HCT116 (cell line): ENCODE results near the gene SAP30L. TPM values are rescaled to one million over a fixed set of nuclear protein-coding genes. Genes with fewer than 3 reads are reported as not detected.

Experiments
- ATAC-seq: fragments of 200-7000 bp; cut with Tn5 transposase; 2 replicates; pipeline ENCODE4 v1.9.1; 2020; ENCODE audit warnings: mild to moderate bottlenecking, moderate library complexity
- BruUV-seq: library from RNA; stranded (reverse); fragments of 400-500 nt; replicated peaks from 2 replicates; lab custom pipeline; 2021; lab: Mats Ljungman, UMichigan
- CTCF ChIA-PET: fragments of 300-600 bp; sonication (Branson Sonifier 250); formaldehyde crosslinking; loops from one replicate; lab custom pipeline; 2021; ENCODE audit warnings: antibody characterized with exemption; lab: Charles Lee
- POLR2A ChIA-PET: fragments of 300-600, 350-600 bp; sonication (Branson Sonifier 250); formaldehyde crosslinking; loops from one replicate; lab custom pipeline; 2021; ENCODE audit warnings: antibody characterized with exemption; lab: Charles Lee
- RAD21 ChIA-PET, 2 experiments: fragments of 300-600 bp; sonication (Branson Sonifier 250); formaldehyde crosslinking; loops; one replicate each; lab custom pipeline; 2023; ENCODE audit warnings: low total read pairs in 2 of 2; ENCODE audit not compliant: uncharacterized antibody in 2 of 2, unreplicated experiment in 2 of 2, low non-redundant PET in 1 of 2; lab: Charles Lee
- DNase-seq: peaks from one replicate; pipeline ENCODE4 v3.0.0-alpha.2; 2010; ENCODE audit warnings: low read depth, low spot score
- H2AFZ ChIP-seq: fragments of 200-600 bp; shearing (Covaris generic), sonication (generic); 2 replicates; pipeline ENCODE4 v1.6.1; 2017; ENCODE audit warnings: low read depth, mixed run types, mixed read lengths, antibody characterized with exemption, low read length; ENCODE audit not compliant: poor library complexity, severe bottlenecking
- H3K27ac ChIP-seq: 2 replicates; pipeline ENCODE4 v1.5.1; 2012; ENCODE audit warnings: low read depth, low read length
- H3K27me3 ChIP-seq: fragments of 200-600 bp; sonication (generic); 2 replicates; pipeline ENCODE4 v1.6.1; 2016; ENCODE audit warnings: mixed run types, low read length, mixed read lengths; ENCODE audit not compliant: insufficient read depth
- H3K36me3 ChIP-seq, 2 experiments: fragments of 200-500 bp in 1 of 2; fragments of 200-600 bp in 1 of 2; sonication (Bioruptor generic) in 1 of 2; sonication (generic) in 1 of 2; 2 replicates each; pipeline versions ENCODE4 v1.5.1 to v1.6.1; 2014 to 2016; ENCODE audit warnings: low read length in 2 of 2, inconsistent platforms in 1 of 2, mixed read lengths in 1 of 2, mixed run types in 1 of 2; ENCODE audit not compliant: insufficient read depth in 2 of 2, control insufficient read depth in 1 of 2
- H3K4me1 ChIP-seq, 2 experiments: fragments of 200-600 bp in 1 of 2; sonication (generic) in 1 of 2; 2 replicates each; pipeline versions ENCODE4 v1.5.1 to v1.6.1; 2012 to 2017; ENCODE audit warnings: low read length in 2 of 2, inconsistent platforms in 1 of 2, mild to moderate bottlenecking in 1 of 2, mixed read lengths in 1 of 2, mixed run types in 1 of 2, moderate library complexity in 1 of 2; ENCODE audit not compliant: insufficient read depth in 2 of 2, control insufficient read depth in 1 of 2
- H3K4me2 ChIP-seq: fragments of 200-600 bp; sonication (generic); 2 replicates; pipeline ENCODE4 v1.6.1; 2017; ENCODE audit warnings: mixed run types, low read length, mixed read lengths
- H3K4me3 ChIP-seq, 2 experiments: fragments of 200-600 bp in 1 of 2; sonication (generic) in 1 of 2; replicated peaks in 1 of 2; 2 replicates each; pipeline ENCODE4 v1.5.1; 2011 to 2016; ENCODE audit warnings: low read length in 2 of 2, control low read depth in 1 of 2, low read depth in 1 of 2, mild to moderate bottlenecking in 1 of 2, mixed read lengths in 1 of 2, mixed run types in 1 of 2
- H3K79me2 ChIP-seq: fragments of 200-600 bp; sonication (generic); 2 replicates; pipeline ENCODE4 v1.6.1; 2017; ENCODE audit warnings: mild to moderate bottlenecking, mixed run types, low read length, moderate library complexity, mixed read lengths; ENCODE audit not compliant: insufficient read depth
- H3K9ac ChIP-seq: fragments of 200-600 bp; sonication (generic); 2 replicates; pipeline ENCODE4 v1.6.1; 2016; ENCODE audit warnings: low read length, mixed read lengths
- H3K9me2 ChIP-seq: fragments of 200-600 bp; sonication (generic), shearing (Covaris generic); 2 replicates; pipeline ENCODE4 v1.6.1; 2017; ENCODE audit warnings: mixed run types, mild to moderate bottlenecking, moderate library complexity; ENCODE audit not compliant: insufficient read depth
- H3K9me3 ChIP-seq, 2 experiments: fragments of 200-500 bp in 1 of 2; fragments of 200-600 bp in 1 of 2; sonication (Bioruptor generic) in 1 of 2; sonication (generic) in 1 of 2; 2 replicates each; pipeline ENCODE4 v1.6.1; 2014 to 2017; ENCODE audit warnings: low read length in 2 of 2, mixed read lengths in 2 of 2, inconsistent platforms in 1 of 2, low read depth in 1 of 2, mild to moderate bottlenecking in 1 of 2, mixed run types in 1 of 2, moderate library complexity in 1 of 2; ENCODE audit not compliant: control insufficient read depth in 1 of 2, insufficient read depth in 1 of 2
- H4K20me1 ChIP-seq: fragments of 200-600 bp; sonication (generic), shearing (Covaris generic); 2 replicates; pipeline ENCODE4 v1.6.1; 2017; ENCODE audit warnings: mixed run types, mild to moderate bottlenecking, moderate library complexity; ENCODE audit not compliant: insufficient read depth
- CBX3 ChIP-seq: IDR thresholded peaks from 2 replicates; pipeline ENCODE4 v1.6.1; 2012; ENCODE audit warnings: low read depth
- EGR1 ChIP-seq: IDR thresholded peaks from 2 replicates; pipeline ENCODE4 v1.6.1; 2012; ENCODE audit warnings: low read depth
- ELF1 ChIP-seq: IDR thresholded peaks from 2 replicates; pipeline ENCODE4 v1.6.1; 2012; ENCODE audit warnings: low read depth, borderline replicate concordance
- EZH2 ChIP-seq: fragments of 200-600 bp; sonication (generic); IDR thresholded peaks from 2 replicates; pipeline ENCODE4 v1.6.1; 2017; ENCODE audit warnings: antibody characterized with exemption, mixed run types
- EZH2phosphoT487 ChIP-seq: fragments of 200-600 bp; IDR thresholded peaks from 2 replicates; pipeline ENCODE4 v1.6.1; 2018; ENCODE audit warnings: antibody characterized with exemption, borderline replicate concordance
- JUND ChIP-seq: IDR thresholded peaks from 2 replicates; pipeline ENCODE4 v1.6.1; 2012
- POLR2A ChIP-seq: IDR thresholded peaks from 2 replicates; pipeline ENCODE4 v1.7.0; 2011; ENCODE audit warnings: borderline replicate concordance; ENCODE audit not compliant: insufficient read depth, insufficient read length; ENCODE audit errors: extremely low read depth
- POLR2AphosphoS5 ChIP-seq: IDR thresholded peaks from 2 replicates; pipeline ENCODE4 v1.6.1; 2011; ENCODE audit warnings: mild to moderate bottlenecking, low read depth, low read length, moderate library complexity
- SIN3A ChIP-seq: IDR thresholded peaks from 2 replicates; pipeline ENCODE4 v1.6.1; 2012; ENCODE audit warnings: low read depth
- SP1 ChIP-seq: IDR thresholded peaks from 2 replicates; pipeline ENCODE4 v1.6.1; 2012; ENCODE audit warnings: low read depth
- SRF ChIP-seq: IDR thresholded peaks from 2 replicates; pipeline ENCODE4 v1.6.1; 2012; ENCODE audit warnings: low read depth
- TCF7L2 ChIP-seq: IDR thresholded peaks from 2 replicates; pipeline ENCODE4 v1.7.0; 2011; ENCODE audit warnings: borderline replicate concordance, inconsistent platforms; ENCODE audit not compliant: insufficient read depth, insufficient read length; ENCODE audit errors: extremely low read depth
- ZFX ChIP-seq: fragments of 450-650 bp; IDR thresholded peaks from 2 replicates; pipeline ENCODE4 v1.6.1; 2017
- intact Hi-C: fragments of 100-400 bp; cut with micrococcal nuclease; formaldehyde crosslinking; loops from 2 replicates; pipeline ENCODE4 v1.10.0; 2022
- total RNA-seq: library from RNA; stranded (reverse); gene quantifications from one replicate; pipeline ENCODE4 v1.2.1, GENCODE V29; 2021; ENCODE audit not compliant: unreplicated experiment
- TF ChIP-seq, protein P1 (sequence below), 3 experiments: fragments of 200-600 bp in 1 of 3; sonication (generic) in 1 of 3; IDR thresholded peaks in 2 of 3; conservative IDR thresholded peaks in 1 of 3; 2 replicates each; pipeline ENCODE4 v1.5.1; 2012 to 2017; ENCODE audit warnings: low read depth in 2 of 3, low read length in 2 of 3, antibody characterized with exemption in 1 of 3, borderline replicate concordance in 1 of 3, control low read depth in 1 of 3, mild to moderate bottlenecking in 1 of 3, mixed read lengths in 1 of 3, mixed run types in 1 of 3, moderate library complexity in 1 of 3; ENCODE audit not compliant: insufficient read depth in 1 of 3
- TF ChIP-seq, protein P2 (sequence below): IDR thresholded peaks from 2 replicates; pipeline ENCODE4 v1.6.1; 2012
- TF ChIP-seq, protein P3 (sequence below): IDR thresholded peaks from 2 replicates; pipeline ENCODE4 v1.6.1; 2012

The SAP30L gene
- total RNA-seq, 1 experiment from 2014 or later = 25.5 TPM

DNA sequence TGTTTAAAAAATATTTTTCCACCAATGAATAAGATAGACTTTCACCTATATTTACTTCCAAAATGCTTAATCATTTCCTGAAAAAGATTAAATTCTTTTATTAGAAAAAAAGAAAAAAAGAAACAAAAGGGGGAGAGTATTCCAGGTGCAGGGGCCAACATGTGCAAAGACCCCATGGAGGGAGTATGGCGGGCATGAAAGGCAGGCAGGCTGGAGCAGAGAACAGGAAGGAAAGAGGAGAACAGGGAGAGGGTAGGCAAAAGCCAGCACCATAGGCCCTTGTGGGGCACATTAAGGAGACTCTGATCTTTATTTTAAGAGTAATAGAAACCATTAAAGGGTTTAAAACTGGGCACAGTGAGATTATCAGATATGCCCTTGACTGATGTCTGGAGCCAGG, 16.5 kb upstream of the SAP30L start (continued):
- TF ChIP-seq, protein P1, sequence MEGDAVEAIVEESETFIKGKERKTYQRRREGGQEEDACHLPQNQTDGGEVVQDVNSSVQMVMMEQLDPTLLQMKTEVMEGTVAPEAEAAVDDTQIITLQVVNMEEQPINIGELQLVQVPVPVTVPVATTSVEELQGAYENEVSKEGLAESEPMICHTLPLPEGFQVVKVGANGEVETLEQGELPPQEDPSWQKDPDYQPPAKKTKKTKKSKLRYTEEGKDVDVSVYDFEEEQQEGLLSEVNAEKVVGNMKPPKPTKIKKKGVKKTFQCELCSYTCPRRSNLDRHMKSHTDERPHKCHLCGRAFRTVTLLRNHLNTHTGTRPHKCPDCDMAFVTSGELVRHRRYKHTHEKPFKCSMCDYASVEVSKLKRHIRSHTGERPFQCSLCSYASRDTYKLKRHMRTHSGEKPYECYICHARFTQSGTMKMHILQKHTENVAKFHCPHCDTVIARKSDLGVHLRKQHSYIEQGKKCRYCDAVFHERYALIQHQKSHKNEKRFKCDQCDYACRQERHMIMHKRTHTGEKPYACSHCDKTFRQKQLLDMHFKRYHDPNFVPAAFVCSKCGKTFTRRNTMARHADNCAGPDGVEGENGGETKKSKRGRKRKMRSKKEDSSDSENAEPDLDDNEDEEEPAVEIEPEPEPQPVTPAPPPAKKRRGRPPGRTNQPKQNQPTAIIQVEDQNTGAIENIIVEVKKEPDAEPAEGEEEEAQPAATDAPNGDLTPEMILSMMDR (IDR thresholded peaks at IDR 0.05 in 2 of 3, conservative IDR thresholded peaks at IDR 0.05 in 1 of 3; ENCODE audit: borderline replicate concordance in 1 of 3, insufficient read depth in 1 of 3, low read depth in 2 of 3, low read length in 2 of 3) = no peak
- TF ChIP-seq SRF = no peak

DNA sequence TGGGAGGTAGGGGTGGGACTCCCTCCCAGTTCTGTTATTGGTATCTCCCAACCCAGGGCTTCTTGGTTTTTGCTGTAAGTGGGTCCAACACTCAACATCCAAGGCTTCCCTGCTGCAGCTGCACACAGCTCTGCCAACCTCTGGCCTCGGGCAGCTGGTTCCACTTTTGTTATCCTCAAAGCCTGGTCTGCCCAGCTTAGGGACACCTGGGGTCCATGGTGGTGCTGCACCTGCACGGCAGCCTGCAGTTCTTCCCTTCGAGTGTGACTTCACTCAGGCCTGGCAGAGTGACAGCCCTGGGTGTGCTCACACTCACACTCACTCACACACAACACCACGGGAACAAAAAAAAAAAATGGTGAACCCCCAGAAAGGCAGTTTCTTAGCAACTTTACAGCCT, 15.3 kb upstream of the SAP30L start:
- DNase-seq = no peak
- Histone ChIP-seq H3K79me2 (no peaks in the 10 kb centered on the region), H3K27me3 (no peaks in the 10 kb centered on the region), H3K4me2 (no peak overlapping the region), H3K9me3 (no peaks in the 10 kb centered on the region), H3K9me2 (no peaks in the 10 kb centered on the region), H3K36me3 (no peaks in the 10 kb centered on the region), H3K4me1 (no peaks in the 10 kb centered on the region), H3K27ac (no peak overlapping the region), H3K4me3 (no peak overlapping the region), H2AFZ (no peak overlapping the region), H4K20me1 (no peaks in the 10 kb centered on the region), H3K9ac (no peak overlapping the region)
- ChIA-PET POLR2A (no interaction called here), RAD21 (no interaction called here), CTCF (no interaction called here)
- ATAC-seq = no peak
- no TSS peak for BruUV-seq
- intact Hi-C loops = no loop called here
- TF ChIP-seq, protein P2, sequence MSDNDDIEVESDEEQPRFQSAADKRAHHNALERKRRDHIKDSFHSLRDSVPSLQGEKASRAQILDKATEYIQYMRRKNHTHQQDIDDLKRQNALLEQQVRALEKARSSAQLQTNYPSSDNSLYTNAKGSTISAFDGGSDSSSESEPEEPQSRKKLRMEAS = no peak
- TF ChIP-seq CBX3 (no peak), SP1 (no peak), ZFX (no peak), SIN3A (no peak), SRF (no peak), POLR2AphosphoS5 (no peak), EGR1 (no peak), JUND (no peak), EZH2phosphoT487 (no peak), TCF7L2 (no peak), ELF1 (no peak), POLR2A (no peak), EZH2 (no peak)
- TF ChIP-seq, protein P3, sequence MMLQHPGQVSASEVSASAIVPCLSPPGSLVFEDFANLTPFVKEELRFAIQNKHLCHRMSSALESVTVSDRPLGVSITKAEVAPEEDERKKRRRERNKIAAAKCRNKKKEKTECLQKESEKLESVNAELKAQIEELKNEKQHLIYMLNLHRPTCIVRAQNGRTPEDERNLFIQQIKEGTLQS = no peak
